ENCODE data around the gene CFAP43. TPM values are rescaled to one million over a fixed set of nuclear protein-coding genes. Genes with fewer than 3 reads are reported as not detected.

CFAP43 gene
- total RNA-seq, 4 donors from 2014 or later: 0.16 to 1.00 (median 0.68) TPM; not detected in 1

- intact Hi-C loops (cut with DNase I; ENCODE audit: low total_unique reads) (no loop called here), in situ Hi-C loops (cut with MboI; ENCODE audit: low pct_ligation_motif_present in 1 of 4, low pct_unique_long_range_greater_than_20kb in 1 of 4, low sequenced_read_pairs in 3 of 4) (no loop called here)
- no peak overlapping the region for H3K27ac ChIP-seq
- H3K9me3 ChIP-seq: no peaks in the 10 kb centered on the region
- no peaks in the 10 kb centered on the region for H3K27me3 ChIP-seq
- 70% methylated on average over 2 of the region's 2 CpGs; no CpG with 5 or more reads in 1 of the 2 donors for WGBS, 2 donors (ENCODE audit: low coverage in 1 of 2)
- no peaks in the 10 kb centered on the region for H3K36me3 ChIP-seq
- DNase-seq: no peak
- TF ChIP-seq EP300 (IDR thresholded peaks at IDR 0.05; ENCODE audit: low read depth): no peak
- TF ChIP-seq, protein P1, sequence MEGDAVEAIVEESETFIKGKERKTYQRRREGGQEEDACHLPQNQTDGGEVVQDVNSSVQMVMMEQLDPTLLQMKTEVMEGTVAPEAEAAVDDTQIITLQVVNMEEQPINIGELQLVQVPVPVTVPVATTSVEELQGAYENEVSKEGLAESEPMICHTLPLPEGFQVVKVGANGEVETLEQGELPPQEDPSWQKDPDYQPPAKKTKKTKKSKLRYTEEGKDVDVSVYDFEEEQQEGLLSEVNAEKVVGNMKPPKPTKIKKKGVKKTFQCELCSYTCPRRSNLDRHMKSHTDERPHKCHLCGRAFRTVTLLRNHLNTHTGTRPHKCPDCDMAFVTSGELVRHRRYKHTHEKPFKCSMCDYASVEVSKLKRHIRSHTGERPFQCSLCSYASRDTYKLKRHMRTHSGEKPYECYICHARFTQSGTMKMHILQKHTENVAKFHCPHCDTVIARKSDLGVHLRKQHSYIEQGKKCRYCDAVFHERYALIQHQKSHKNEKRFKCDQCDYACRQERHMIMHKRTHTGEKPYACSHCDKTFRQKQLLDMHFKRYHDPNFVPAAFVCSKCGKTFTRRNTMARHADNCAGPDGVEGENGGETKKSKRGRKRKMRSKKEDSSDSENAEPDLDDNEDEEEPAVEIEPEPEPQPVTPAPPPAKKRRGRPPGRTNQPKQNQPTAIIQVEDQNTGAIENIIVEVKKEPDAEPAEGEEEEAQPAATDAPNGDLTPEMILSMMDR (IDR thresholded peaks at IDR 0.05): no peak
- no peak for TF ChIP-seq POLR2A (IDR thresholded peaks at IDR 0.05)
- no peak for TF ChIP-seq POLR2AphosphoS5 (IDR thresholded peaks at IDR 0.05)
- no peak overlapping the region for H3K4me3 ChIP-seq
- H3K4me1 ChIP-seq: no peaks in the 10 kb centered on the region
These were observed 32.6 kb downstream of the CFAP43 start for GRCh38 chr10:104199567-104199966.

DNA sequence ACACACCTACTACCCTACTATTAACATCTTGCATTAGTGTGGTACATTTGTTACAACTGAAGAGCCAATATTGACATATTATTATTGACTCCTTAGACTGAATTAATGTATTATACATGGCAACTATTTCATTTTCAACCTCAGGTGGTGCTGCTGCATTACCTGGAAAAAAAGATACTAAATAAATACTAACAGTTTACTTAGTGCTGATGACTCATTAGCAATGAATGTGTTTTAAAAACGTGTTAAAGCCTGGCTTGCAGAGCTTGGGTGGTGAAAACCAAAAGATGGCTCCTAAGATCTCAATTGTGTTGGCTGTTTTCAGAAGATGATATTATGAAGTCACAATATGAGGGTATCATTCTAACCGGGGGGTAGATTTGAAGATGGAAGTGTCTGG is 34.8 kb downstream of the CFAP43 start:
- TF ChIP-seq POLR2A (IDR thresholded peaks at IDR 0.05): no peak
- TF ChIP-seq EP300 (IDR thresholded peaks at IDR 0.05; ENCODE audit: low read depth): no peak
- TF ChIP-seq POLR2AphosphoS5 (IDR thresholded peaks at IDR 0.05): no peak
- TF ChIP-seq, protein P1 (IDR thresholded peaks at IDR 0.05): no peak
- Histone ChIP-seq H3K4me1 (no peaks in the 10 kb centered on the region), H3K9me3 (no peaks in the 10 kb centered on the region), H3K4me3 (no peak overlapping the region), H3K27ac (no peak overlapping the region), H3K36me3 (no peaks in the 10 kb centered on the region), H3K27me3 (no peaks in the 10 kb centered on the region)
- DNase-seq: no peak
- in situ Hi-C loops (cut with MboI; ENCODE audit: low pct_ligation_motif_present in 1 of 4, low pct_unique_long_range_greater_than_20kb in 1 of 4, low sequenced_read_pairs in 3 of 4) (no loop called here), intact Hi-C loops (cut with DNase I; ENCODE audit: low total_unique reads) (no loop called here)
- WGBS, 2 donors (ENCODE audit: low coverage in 1 of 2): 58 to 67% methylated on average over 2 of the region's 2 CpGs

- in situ Hi-C loops (cut with MboI; ENCODE audit: low pct_ligation_motif_present in 1 of 4, low pct_unique_long_range_greater_than_20kb in 1 of 4, low sequenced_read_pairs in 3 of 4): no loop called here
- DNase-seq: no peak
- WGBS, 2 donors (ENCODE audit: low coverage in 1 of 2): 78 to 96% methylated on average over 2 of the region's 2 CpGs
- H3K4me3 ChIP-seq: no peak overlapping the region
- intact Hi-C loops (cut with DNase I; ENCODE audit: low total_unique reads): no loop called here
- no peaks in the 10 kb centered on the region for H3K4me1 ChIP-seq
- H3K36me3 ChIP-seq: no peaks in the 10 kb centered on the region
- H3K9me3 ChIP-seq: no peaks in the 10 kb centered on the region
- no peak overlapping the region for H3K27ac ChIP-seq
- TF ChIP-seq, protein P1 (IDR thresholded peaks at IDR 0.05): no peak
- no peak for TF ChIP-seq POLR2AphosphoS5 (IDR thresholded peaks at IDR 0.05)
- TF ChIP-seq EP300 (IDR thresholded peaks at IDR 0.05; ENCODE audit: low read depth): no peak
- no peak for TF ChIP-seq POLR2A (IDR thresholded peaks at IDR 0.05)
- no peaks in the 10 kb centered on the region for H3K27me3 ChIP-seq
These were observed 36.5 kb downstream of the CFAP43 start for GRCh38 chr10:104195706-104196105.

- WGBS, 2 donors (ENCODE audit: low coverage in 1 of 2): 20 to 81% methylated on average over 1 to 17 of the region's 17 CpGs
- no peak overlapping the region for H3K4me3 ChIP-seq
- no peaks in the 10 kb centered on the region for H3K36me3 ChIP-seq
- no peaks in the 10 kb centered on the region for H3K9me3 ChIP-seq
- H3K27me3 ChIP-seq: no peaks in the 10 kb centered on the region
- in situ Hi-C loops (cut with MboI; ENCODE audit: low pct_ligation_motif_present in 1 of 4, low pct_unique_long_range_greater_than_20kb in 1 of 4, low sequenced_read_pairs in 3 of 4) (no loop called here), intact Hi-C loops (cut with DNase I; ENCODE audit: low total_unique reads) (no loop called here)
- H3K4me1 ChIP-seq: no peaks in the 10 kb centered on the region
- TF ChIP-seq, protein P1 (IDR thresholded peaks at IDR 0.05): no peak
- TF ChIP-seq POLR2A (IDR thresholded peaks at IDR 0.05): no peak
- no peak for TF ChIP-seq EP300 (IDR thresholded peaks at IDR 0.05; ENCODE audit: low read depth)
- TF ChIP-seq POLR2AphosphoS5 (IDR thresholded peaks at IDR 0.05): no peak
- H3K27ac ChIP-seq: no peak overlapping the region
- no peak for DNase-seq
These were observed 38.4 kb downstream of the CFAP43 start for GRCh38 chr10:104193787-104194186.

All from transverse colon (tissue), 4 donors.